ENCODE results near the gene RBL1. TPM values are rescaled to one million over a fixed set of nuclear protein-coding genes. Genes with fewer than 3 reads are reported as not detected.
"Not testable (repeated sequence)": the region's sequence is repeated elsewhere in the genome, so short reads cannot be mapped to it uniquely, and the experiment has no call there.

Gene RBL1
- total RNA-seq, 4 donors from 2014 or later = 4.4 to 9.0 (median 6.4) TPM

DNA sequence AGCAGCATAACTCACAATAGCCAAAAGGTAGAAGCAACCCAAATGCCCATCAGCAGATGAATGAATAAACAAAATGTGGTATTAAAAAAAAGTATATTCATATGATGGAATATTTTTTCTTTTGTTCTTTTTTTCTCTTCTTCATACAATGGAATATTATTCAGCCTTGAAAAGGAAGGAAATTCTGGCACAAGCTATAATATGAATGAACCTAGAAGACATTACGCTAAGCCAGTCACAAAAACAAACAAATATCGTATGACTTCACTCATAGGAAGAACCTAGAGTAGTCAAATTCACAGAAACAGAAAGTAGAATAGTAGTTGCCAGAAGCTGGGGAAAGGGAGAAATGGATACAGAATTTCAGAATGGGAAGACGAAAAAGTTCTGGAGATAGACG, 63.7 kb downstream of the RBL1 start:
- H3K27me3 ChIP-seq = no peaks in the 10 kb centered on the region
- H3K36me3 ChIP-seq = peaks cover 0 to 72% of the 10 kb centered on the region in 2 donors
- no peak overlapping the region for H3K4me3 ChIP-seq
- ATAC-seq = no peak
- H3K27ac ChIP-seq = no peak overlapping the region
- no peaks in the 10 kb centered on the region for H3K4me1 ChIP-seq
- H3K9me3 ChIP-seq = peaks cover 0 to 4% (median 0%) of the 10 kb centered on the region in 3 donors
- WGBS, 2 donors (ENCODE audit: low coverage in 1 of 2) = 92 to 100% methylated on average over 4 of the region's 4 CpGs
- TF ChIP-seq POLR2AphosphoS5 (IDR thresholded peaks at IDR 0.05) (no peak), POLR2A (IDR thresholded peaks at IDR 0.05) (no peak), EP300 (IDR thresholded peaks at IDR 0.05) (no peak)
- TF ChIP-seq, protein P1, sequence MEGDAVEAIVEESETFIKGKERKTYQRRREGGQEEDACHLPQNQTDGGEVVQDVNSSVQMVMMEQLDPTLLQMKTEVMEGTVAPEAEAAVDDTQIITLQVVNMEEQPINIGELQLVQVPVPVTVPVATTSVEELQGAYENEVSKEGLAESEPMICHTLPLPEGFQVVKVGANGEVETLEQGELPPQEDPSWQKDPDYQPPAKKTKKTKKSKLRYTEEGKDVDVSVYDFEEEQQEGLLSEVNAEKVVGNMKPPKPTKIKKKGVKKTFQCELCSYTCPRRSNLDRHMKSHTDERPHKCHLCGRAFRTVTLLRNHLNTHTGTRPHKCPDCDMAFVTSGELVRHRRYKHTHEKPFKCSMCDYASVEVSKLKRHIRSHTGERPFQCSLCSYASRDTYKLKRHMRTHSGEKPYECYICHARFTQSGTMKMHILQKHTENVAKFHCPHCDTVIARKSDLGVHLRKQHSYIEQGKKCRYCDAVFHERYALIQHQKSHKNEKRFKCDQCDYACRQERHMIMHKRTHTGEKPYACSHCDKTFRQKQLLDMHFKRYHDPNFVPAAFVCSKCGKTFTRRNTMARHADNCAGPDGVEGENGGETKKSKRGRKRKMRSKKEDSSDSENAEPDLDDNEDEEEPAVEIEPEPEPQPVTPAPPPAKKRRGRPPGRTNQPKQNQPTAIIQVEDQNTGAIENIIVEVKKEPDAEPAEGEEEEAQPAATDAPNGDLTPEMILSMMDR (IDR thresholded peaks at IDR 0.05) = no peak

DNA sequence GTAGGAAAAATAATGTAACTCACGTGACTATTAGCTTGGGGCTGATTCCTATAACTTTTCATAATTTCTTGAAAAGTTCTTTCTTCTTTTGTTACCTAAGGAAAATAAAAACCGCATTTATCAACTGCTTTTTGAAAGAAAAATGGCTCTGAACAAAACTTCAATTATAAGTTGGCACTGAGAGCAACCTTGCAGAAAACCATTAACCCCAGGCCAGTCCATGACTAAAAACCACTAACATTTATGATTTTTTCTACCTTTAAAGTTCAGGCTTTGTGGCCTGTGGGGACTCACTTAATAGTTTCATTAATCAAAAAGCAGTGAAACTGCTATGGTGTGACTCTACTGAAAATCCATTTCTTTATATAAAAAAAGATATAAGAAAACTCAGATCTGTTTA, 75.2 kb downstream of the RBL1 start:
- 94 to 95% methylated on average over 2 of the region's 2 CpGs for WGBS, 2 donors (ENCODE audit: low coverage in 1 of 2)
- TF ChIP-seq POLR2AphosphoS5 (IDR thresholded peaks at IDR 0.05) (no peak), EP300 (IDR thresholded peaks at IDR 0.05) (no peak), POLR2A (IDR thresholded peaks at IDR 0.05) (no peak)
- TF ChIP-seq, protein P1 (IDR thresholded peaks at IDR 0.05) = no peak
- Histone ChIP-seq H3K9me3 (no peaks in the 10 kb centered on the region), H3K36me3 (peaks cover 0 to 66% of the 10 kb centered on the region in 2 donors), H3K27ac (no peak overlapping the region), H3K4me1 (no peaks in the 10 kb centered on the region), H3K4me3 (no peak overlapping the region), H3K27me3 (no peaks in the 10 kb centered on the region)
- no peak for ATAC-seq

DNA sequence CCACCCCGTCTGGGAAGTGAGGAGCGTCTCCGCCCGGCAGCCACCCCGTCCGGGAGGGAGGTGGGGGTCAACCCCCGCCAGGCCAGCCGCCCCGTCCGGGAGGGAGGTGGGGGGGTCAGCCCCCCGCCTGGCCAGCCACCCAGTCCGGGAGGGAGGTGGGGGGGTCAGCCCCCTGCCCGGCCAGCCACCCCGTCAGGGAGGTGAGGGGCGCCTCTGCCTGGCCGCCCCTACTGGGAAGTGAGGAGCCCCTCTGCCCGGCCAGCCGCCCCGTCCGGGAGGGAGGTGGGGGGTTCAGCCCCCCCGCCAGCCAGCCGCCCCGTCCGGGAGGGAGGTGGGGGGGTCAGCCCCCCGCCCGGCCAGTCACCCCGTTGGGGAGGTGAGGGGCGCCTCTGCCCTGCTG, 83.2 kb downstream of the RBL1 start:
- not testable (repeated sequence) for H3K9me3 ChIP-seq, H3K4me1 ChIP-seq, ATAC-seq, H3K27me3 ChIP-seq, H3K4me3 ChIP-seq, H3K27ac ChIP-seq
- H3K36me3 ChIP-seq = peaks cover 0 to 41% of the 10 kb centered on the region in 2 donors
- WGBS, 2 donors (ENCODE audit: low coverage in 1 of 2) = no CpG with 5 or more reads among the region's 28 CpGs

DNA sequence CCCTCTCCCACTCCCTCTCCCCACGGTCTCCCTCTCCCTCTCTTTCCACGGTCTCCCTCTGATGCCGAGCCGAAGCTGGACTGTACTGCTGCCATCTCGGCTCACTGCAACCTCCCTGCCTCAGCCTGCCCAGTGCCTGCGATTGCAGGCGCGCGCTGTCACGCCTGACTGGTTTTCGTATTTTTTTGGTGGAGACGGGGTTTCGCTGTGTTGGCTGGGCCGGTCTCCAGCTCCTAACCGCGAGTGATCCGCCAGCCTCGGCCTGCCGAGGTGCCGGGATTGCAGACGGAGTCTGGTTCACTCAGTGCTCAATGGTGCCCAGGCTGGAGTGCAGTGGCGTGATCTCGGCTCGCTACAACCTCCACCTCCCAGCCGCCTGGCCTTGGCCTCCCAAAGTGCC, 83.9 kb downstream of the RBL1 start:
- H3K9me3 ChIP-seq, H3K27ac ChIP-seq, H3K27me3 ChIP-seq, H3K4me3 ChIP-seq, ATAC-seq, H3K4me1 ChIP-seq: not testable (repeated sequence)
- WGBS, 2 donors (ENCODE audit: low coverage in 1 of 2) = 95 to 96% methylated on average over 6 to 11 of the region's 25 CpGs
- H3K36me3 ChIP-seq = peaks cover 0 to 38% of the 10 kb centered on the region in 2 donors

DNA sequence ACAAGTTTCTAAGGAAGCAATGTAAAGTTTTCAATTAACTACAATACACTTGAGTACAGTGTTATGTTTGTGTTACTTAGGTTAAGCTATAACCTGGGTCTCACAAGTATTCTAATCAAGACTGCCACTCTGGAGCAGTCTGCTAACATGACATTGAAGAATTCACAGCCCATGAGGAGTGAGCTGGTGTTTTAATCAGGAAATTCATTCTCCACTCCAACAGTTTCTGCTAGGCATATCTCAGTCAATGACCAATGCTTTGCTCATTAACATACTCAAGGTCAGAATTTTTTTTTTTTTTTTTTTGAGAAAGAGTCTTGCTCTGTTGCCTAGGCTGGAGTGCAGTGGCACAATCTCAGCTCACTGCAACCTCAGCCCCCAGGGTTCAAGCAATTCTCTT, 84.7 kb downstream of the RBL1 start:
- H3K27me3 ChIP-seq = no peaks in the 10 kb centered on the region
- no peaks in the 10 kb centered on the region for H3K9me3 ChIP-seq
- no peak for TF ChIP-seq EP300 (IDR thresholded peaks at IDR 0.05)
- TF ChIP-seq POLR2AphosphoS5 (IDR thresholded peaks at IDR 0.05) = no peak
- TF ChIP-seq, protein P1 (IDR thresholded peaks at IDR 0.05) = no peak
- no peak for TF ChIP-seq POLR2A (IDR thresholded peaks at IDR 0.05)
- H3K4me1 ChIP-seq = no peaks in the 10 kb centered on the region
- H3K27ac ChIP-seq = no peak overlapping the region
- peaks cover 0 to 36% of the 10 kb centered on the region in 2 donors for H3K36me3 ChIP-seq
- no peak overlapping the region for H3K4me3 ChIP-seq
- no peak for ATAC-seq

DNA sequence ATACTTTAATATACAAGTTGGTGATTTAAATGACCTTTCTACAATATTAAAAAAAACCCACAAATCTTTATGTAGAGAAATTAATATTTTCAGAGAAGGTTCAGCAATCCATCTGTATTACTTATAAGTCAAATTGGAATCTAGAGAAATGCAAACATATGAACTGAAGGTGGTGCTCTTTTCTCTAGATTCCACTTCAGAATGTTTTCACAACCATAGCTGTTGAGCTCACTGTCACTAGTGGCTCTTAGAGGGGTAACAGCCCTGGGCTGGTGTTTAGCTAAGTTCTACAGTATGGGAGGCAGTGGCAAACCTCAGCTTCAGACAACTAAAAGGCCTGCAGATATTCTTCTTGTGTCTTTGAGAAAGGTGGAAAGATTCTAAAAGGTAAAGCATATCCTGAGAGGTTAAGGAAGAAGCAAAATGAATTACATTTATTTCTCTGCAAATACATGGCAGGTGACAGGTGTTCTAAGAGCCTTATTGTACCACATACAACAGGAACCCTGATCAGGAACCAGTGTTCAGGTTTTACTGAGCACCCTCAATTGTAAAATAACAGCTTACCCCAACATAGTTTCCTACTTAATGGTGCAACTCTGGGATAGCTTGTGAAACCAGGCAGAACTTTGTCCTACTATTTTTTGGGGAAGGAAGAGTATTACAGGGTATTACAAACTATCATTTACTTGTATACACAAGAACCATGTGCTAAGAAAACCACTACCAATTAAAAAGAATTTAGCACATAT, 87.7 kb downstream of the RBL1 start:
- Histone ChIP-seq H3K27me3 (no peaks in the 10 kb centered on the region), H3K4me3 (no peak overlapping the region), H3K9me3 (no peaks in the 10 kb centered on the region), H3K36me3 (peaks cover 0 to 38% of the 10 kb centered on the region in 2 donors), H3K4me1 (no peaks in the 10 kb centered on the region), H3K27ac (no peak overlapping the region)
- TF ChIP-seq, protein P1 (IDR thresholded peaks at IDR 0.05) = peak in 1 of 4 experiments; percentile 11
- no peak for TF ChIP-seq EP300 (IDR thresholded peaks at IDR 0.05)
- TF ChIP-seq POLR2A (IDR thresholded peaks at IDR 0.05) = no peak
- TF ChIP-seq POLR2AphosphoS5 (IDR thresholded peaks at IDR 0.05) = no peak
- peak; percentile 48 for ATAC-seq

DNA sequence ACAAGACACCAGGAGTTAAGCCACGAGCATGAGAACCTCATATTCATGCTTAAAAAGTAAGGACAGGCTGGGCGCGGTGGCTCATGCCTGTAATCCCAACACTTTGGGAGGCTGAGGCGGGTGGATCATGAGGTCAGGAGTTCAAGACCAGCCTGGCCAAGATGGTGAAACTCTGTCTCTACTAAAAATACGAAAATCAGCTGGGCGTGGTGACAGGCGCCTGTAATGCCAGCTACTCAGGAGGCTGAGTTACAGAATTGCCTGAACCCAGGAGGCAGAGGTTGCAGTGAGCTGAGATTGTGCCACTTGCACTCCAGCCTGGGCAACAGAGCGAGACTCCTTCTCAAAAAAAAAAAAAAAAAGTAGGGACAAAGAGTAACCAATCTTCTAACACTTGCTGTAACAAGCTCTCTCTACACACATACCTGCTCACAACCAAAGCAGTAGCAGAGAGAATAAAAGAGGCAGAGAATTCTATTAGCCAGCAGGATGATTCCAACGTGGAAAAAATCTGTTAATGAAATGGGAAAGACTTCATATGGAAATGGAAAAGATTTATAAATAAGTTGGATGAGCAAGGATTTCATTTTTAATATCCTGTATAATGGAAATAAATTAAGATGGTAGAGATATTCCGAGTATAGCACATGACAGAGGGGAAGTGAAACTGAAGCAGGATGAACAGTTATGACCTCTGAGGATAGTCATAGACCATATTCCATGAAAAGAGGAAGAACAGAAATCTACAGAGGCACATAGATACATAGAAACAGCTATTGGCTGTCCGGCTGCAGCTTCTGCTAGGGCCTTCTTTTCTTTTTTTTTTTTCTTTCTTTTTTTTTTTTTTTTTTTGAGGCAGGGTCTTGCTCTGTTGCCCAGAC, 90.5 kb downstream of the RBL1 start:
- not testable (repeated sequence) for H3K4me1 ChIP-seq, H3K4me3 ChIP-seq, H3K27me3 ChIP-seq, H3K9me3 ChIP-seq, ATAC-seq, H3K27ac ChIP-seq
- 78 to 86% methylated on average over 8 to 10 of the region's 11 CpGs for WGBS, 2 donors (ENCODE audit: low coverage in 1 of 2)
- H3K36me3 ChIP-seq = peaks cover 0 to 40% of the 10 kb centered on the region in 2 donors

DNA sequence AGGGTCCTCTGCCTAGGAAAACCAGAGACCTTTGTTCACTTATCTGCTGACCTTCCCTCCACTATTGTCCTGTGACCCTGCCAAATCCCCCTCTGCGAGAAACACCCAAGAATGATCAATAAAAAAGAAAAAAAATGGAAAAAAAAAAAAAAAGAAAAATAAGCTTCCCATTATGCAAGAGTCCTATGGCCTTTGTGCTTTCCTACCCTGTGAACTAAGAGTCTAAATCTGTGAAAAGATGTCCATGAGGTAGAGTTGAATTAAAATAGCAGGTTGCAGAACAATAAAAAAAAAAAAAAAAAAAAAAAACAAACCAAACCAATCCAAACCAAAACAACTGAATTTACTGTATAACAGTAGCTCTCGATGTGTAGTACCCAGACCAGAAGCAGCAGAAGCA, 94.2 kb downstream of the RBL1 start:
- not testable (repeated sequence) for H3K9me3 ChIP-seq, H3K27ac ChIP-seq, ATAC-seq, H3K27me3 ChIP-seq, H3K4me1 ChIP-seq, H3K4me3 ChIP-seq
- H3K36me3 ChIP-seq = peaks cover 0 to 45% of the 10 kb centered on the region in 2 donors
- WGBS, 2 donors (ENCODE audit: low coverage in 1 of 2) = 88 to 100% methylated on average over 1 of the region's 2 CpGs

All from gastroesophageal sphincter (tissue), 4 donors.